Thymus (tissue), 11 donors: ENCODE data around the gene DLST. TPM values are rescaled to one million over a fixed set of nuclear protein-coding genes. Genes with fewer than 3 reads are reported as not detected.

Experiments
- DNase-seq, 9 donors: peaks; one replicate each; pipeline ENCODE4 v3.0.0-alpha.2; 2013; ENCODE audit warnings: low spot score in 9 of 9, low read depth in 6 of 9, missing footprints in 1 of 9
- H3K27ac ChIP-seq, 2 donors: one replicate each; pipeline ENCODE4 v1.5.1; 2013; ENCODE audit warnings: control low read depth in 1 of 2, low read depth in 1 of 2, low read length in 1 of 2, mild to moderate bottlenecking in 1 of 2, moderate library complexity in 1 of 2
- H3K27me3 ChIP-seq, 2 donors: one replicate each; pipeline ENCODE4 v1.5.1; 2013; ENCODE audit warnings: low read length in 1 of 2; ENCODE audit not compliant: control insufficient read depth in 2 of 2, insufficient read depth in 1 of 2
- H3K36me3 ChIP-seq, 2 donors: one replicate each; pipeline ENCODE4 v1.5.1; 2013; ENCODE audit warnings: low read length in 1 of 2, mild to moderate bottlenecking in 1 of 2, moderate library complexity in 1 of 2; ENCODE audit not compliant: control insufficient read depth in 2 of 2, insufficient read depth in 2 of 2
- H3K4me1 ChIP-seq, 2 donors: one replicate each; pipeline ENCODE4 v1.5.1; 2013; ENCODE audit warnings: low read length in 2 of 2; ENCODE audit not compliant: control insufficient read depth in 2 of 2, insufficient read depth in 2 of 2
- H3K4me3 ChIP-seq, 2 donors: one replicate each; pipeline ENCODE4 v1.5.1; 2013; ENCODE audit warnings: low read length in 2 of 2, control low read depth in 1 of 2, mild to moderate bottlenecking in 1 of 2
- H3K9me3 ChIP-seq, 2 donors: one replicate each; pipeline ENCODE4 v1.5.1; 2013; ENCODE audit warnings: low read length in 1 of 2, mild to moderate bottlenecking in 1 of 2; ENCODE audit not compliant: control insufficient read depth in 2 of 2, insufficient read depth in 1 of 2
- WGBS: extraction: QIAGEN DNeasy Blood & Tissue Kit; methylation state at CpG from one replicate; pipeline ENCODE4 v1.1.7; 2013; 5-methylcytosine and 5-hydroxymethylcytosine counted together
- polyA plus RNA-seq: library from polyadenylated mRNA; stranded (reverse); fragments of 200-250 nt; gene quantifications from one replicate; pipeline ENCODE4 v1.2.3, GENCODE V29; 2013
- total RNA-seq: library from RNA; stranded (reverse); fragments of 120-200 nt; gene quantifications from one replicate; pipeline ENCODE4 v1.2.4, GENCODE V29; 2013
- donor health status: healthy.

DLST gene
- total and polyA plus RNA-seq, 2 donors, result 29.8 to 49.4 TPM

GRCh38 chr14:74935360-74935680, 53.6 kb downstream of the DLST start:
- 96% methylated on average over 9 of the region's 9 CpGs for WGBS
- no peak for DNase-seq
- peaks cover 0 to 27% of the 10 kb centered on the region in 2 donors for H3K4me1 ChIP-seq
- no peaks in the 10 kb centered on the region for H3K27me3 ChIP-seq
- H3K27ac ChIP-seq, result no peak overlapping the region
- H3K9me3 ChIP-seq, result peaks cover 0 to 10% of the 10 kb centered on the region in 2 donors
- no peak overlapping the region for H3K4me3 ChIP-seq
- H3K36me3 ChIP-seq, result no peaks in the 10 kb centered on the region

GRCh38 chr14:74936151-74936550, 54.4 kb downstream of the DLST start:
- Histone ChIP-seq H3K4me1 (peaks cover under 1 to 33% of the 10 kb centered on the region in 2 donors), H3K4me3 (no peak overlapping the region), H3K9me3 (peaks cover 0 to 10% of the 10 kb centered on the region in 2 donors), H3K27me3 (no peaks in the 10 kb centered on the region), H3K36me3 (no peaks in the 10 kb centered on the region), H3K27ac (no peak overlapping the region)
- WGBS, result 97% methylated on average over 11 of the region's 11 CpGs
- no peak for DNase-seq

- no peaks in the 10 kb centered on the region for H3K27me3 ChIP-seq
- H3K4me3 ChIP-seq, result no peak overlapping the region
- no peak overlapping the region for H3K27ac ChIP-seq
- H3K4me1 ChIP-seq, result peaks cover 5 to 38% of the 10 kb centered on the region in 2 donors
- no peak for DNase-seq
- H3K9me3 ChIP-seq, result peaks cover 0 to 10% of the 10 kb centered on the region in 2 donors
- 95% methylated on average over 8 of the region's 8 CpGs for WGBS
- no peaks in the 10 kb centered on the region for H3K36me3 ChIP-seq
Measured at GRCh38 chr14:74936731-74937130, 55.0 kb downstream of the DLST start.

- Histone ChIP-seq H3K4me3 (no peak overlapping the region), H3K9me3 (peaks cover 0 to 10% of the 10 kb centered on the region in 2 donors), H3K27me3 (no peaks in the 10 kb centered on the region), H3K4me1 (peaks cover 6 to 40% of the 10 kb centered on the region in 2 donors), H3K36me3 (no peaks in the 10 kb centered on the region), H3K27ac (no peak overlapping the region)
- no peak for DNase-seq
- 67% methylated on average over 2 of the region's 2 CpGs for WGBS
Measured at GRCh38 chr14:74937171-74937570, 55.5 kb downstream of the DLST start.

GRCh38 chr14:74938531-74939495, 57.1 kb downstream of the DLST start:
- Histone ChIP-seq H3K27me3 (no peaks in the 10 kb centered on the region), H3K9me3 (peaks cover 0 to 10% of the 10 kb centered on the region in 2 donors), H3K4me1 (peaks cover 10 to 44% of the 10 kb centered on the region in 2 donors), H3K27ac (no peak overlapping the region), H3K36me3 (no peaks in the 10 kb centered on the region), H3K4me3 (no peak overlapping the region)
- no peak for DNase-seq
- WGBS, result 97% methylated on average over 10 of the region's 10 CpGs

- H3K9me3 ChIP-seq, result peaks cover 0 to 10% of the 10 kb centered on the region in 2 donors
- no peaks in the 10 kb centered on the region for H3K36me3 ChIP-seq
- peak overlapping the region; percentile 70 to 80 for H3K27ac ChIP-seq
- DNase-seq, result no peak
- peak overlapping the region; percentile 21 to 26 for H3K4me3 ChIP-seq
- 93% methylated on average over 18 of the region's 18 CpGs for WGBS
- H3K4me1 ChIP-seq, result peaks cover 10 to 36% of the 10 kb centered on the region in 2 donors
- no peaks in the 10 kb centered on the region for H3K27me3 ChIP-seq
Measured at GRCh38 chr14:74940956-74941565, 59.3 kb downstream of the DLST start.

- Histone ChIP-seq H3K9me3 (peaks cover 0 to 10% of the 10 kb centered on the region in 2 donors), H3K36me3 (no peaks in the 10 kb centered on the region), H3K4me3 (peak overlapping the region; percentile 21 to 26), H3K27ac (peak overlapping the region; percentile 70 to 80), H3K27me3 (no peaks in the 10 kb centered on the region), H3K4me1 (peaks cover 10 to 42% of the 10 kb centered on the region in 2 donors)
- DNase-seq, result peak in 6 of 9 donors; percentile 25 to 82 (median 56)
- WGBS, result 21% methylated on average over 13 of the region's 13 CpGs
Measured at GRCh38 chr14:74941676-74942097, 60.0 kb downstream of the DLST start.

GRCh38 chr14:74942181-74942580, 60.5 kb downstream of the DLST start:
- DNase-seq, result peak in 1 of 9 donors; percentile 59
- WGBS, result 84% methylated on average over 12 of the region's 12 CpGs

GRCh38 chr14:74942608-74943007, 60.9 kb downstream of the DLST start:
- Histone ChIP-seq H3K4me3 (peak overlapping the region in 1 of 2 donors; percentile 26), H3K4me1 (peaks cover 10 to 42% of the 10 kb centered on the region in 2 donors), H3K27me3 (no peaks in the 10 kb centered on the region), H3K27ac (peak overlapping the region in 1 of 2 donors; percentile 80), H3K9me3 (peaks cover 0 to 10% of the 10 kb centered on the region in 2 donors), H3K36me3 (no peaks in the 10 kb centered on the region)
- WGBS, result 96% methylated on average over 11 of the region's 11 CpGs
- DNase-seq, result peak in 3 of 9 donors; percentile 49 to 67 (median 53)

More at GRCh38 chr14:74942181-74942580, 60.5 kb downstream of the DLST start:
- H3K36me3 ChIP-seq, result no peaks in the 10 kb centered on the region
- peak overlapping the region; percentile 66 to 80 for H3K27ac ChIP-seq
- H3K4me3 ChIP-seq, result peak overlapping the region; percentile 21 to 26
- H3K4me1 ChIP-seq, result peaks cover 10 to 42% of the 10 kb centered on the region in 2 donors
- no peaks in the 10 kb centered on the region for H3K27me3 ChIP-seq
- H3K9me3 ChIP-seq, result peaks cover 0 to 10% of the 10 kb centered on the region in 2 donors
